K562 (cell line): ENCODE measurements around the gene TBC1D7. TPM values are rescaled to one million over a fixed set of nuclear protein-coding genes. Genes with fewer than 3 reads are reported as not detected.

Experiments used
- ADNP ChIP-seq: fragments of 200-800 bp; sonication (Bioruptor generic); IDR thresholded peaks from 2 replicates; pipeline ENCODE4 v1.6.1; 2016; ENCODE audit warnings: missing genetic modification characterization, missing compliant biosample characterization
- CCNT2 ChIP-seq: IDR thresholded peaks from 2 replicates; pipeline ENCODE4 v1.6.1; 2011; ENCODE audit warnings: borderline replicate concordance, low read depth, mild to moderate bottlenecking, moderate library complexity, mixed read lengths, low read length; ENCODE audit not compliant: insufficient read length; ENCODE audit errors: extremely low read depth
- ETV1 ChIP-seq: fragments of 450-650 bp; conservative IDR thresholded peaks from 2 replicates; pipeline ENCODE4 v1.6.1; 2016; ENCODE audit warnings: missing genetic modification characterization, control low read depth, low read depth, missing compliant biosample characterization
- NFYB ChIP-seq: IDR thresholded peaks from 2 replicates; pipeline ENCODE4 v1.6.1; 2011; ENCODE audit warnings: mild to moderate bottlenecking, moderate library complexity; ENCODE audit not compliant: insufficient read length; ENCODE audit errors: extremely low read depth
- PPARD ChIP-seq: fragments of 250-450 bp; sonication (Bioruptor Pico); IDR thresholded peaks from 2 replicates; pipeline ENCODE4 v1.8.0; 2022; ENCODE audit warnings: inconsistent platforms, mild to moderate bottlenecking, moderate library complexity
- SMAD4 ChIP-seq: fragments of 250-450 bp; sonication (Bioruptor Pico); conservative IDR thresholded peaks from 2 replicates; pipeline ENCODE4 v1.8.0; 2021; ENCODE audit warnings: inconsistent platforms, mild to moderate bottlenecking, moderate library complexity
- SMARCA4 ChIP-seq: fragments of 450-650 bp; IDR thresholded peaks from 2 replicates; pipeline ENCODE4 v1.6.1; 2016
- SPI1 ChIP-seq: IDR thresholded peaks from 2 replicates; pipeline ENCODE4 v1.6.1; 2011; ENCODE audit warnings: low read depth, low read length, control low read depth, borderline replicate concordance
- TBP ChIP-seq: optimal IDR thresholded peaks from 2 replicates; pipeline ENCODE3; 2011; ENCODE audit warnings: low read depth, low read length, improper control_type of control experiment
- ZKSCAN8 ChIP-seq: fragments of 200-800 bp; sonication (Bioruptor generic); IDR thresholded peaks from 2 replicates; pipeline ENCODE4 v1.6.1; 2016; ENCODE audit warnings: missing genetic modification characterization, missing compliant biosample characterization
- ZNF121 ChIP-seq: sonication (generic); formaldehyde crosslinking; conservative IDR thresholded peaks from 2 replicates; pipeline ENCODE4 v1.8.0; 2022; ENCODE audit warnings: missing genetic modification reagents
- polyA plus RNA-seq, 8 experiments: library from polyadenylated mRNA; depleted of rRNA in 4 of 8; stranded (reverse) in 5 of 8; unstranded in 3 of 8; fragments of >200 nt; fragmentation: Nextera tagmentation in 2 of 8; fragmentation: Illumina TruSeq in 1 of 8; extraction: Ambion mirVana in 2 of 8; extraction: Trizol in 1 of 8; gene quantifications; 2 replicates each; pipeline versions ENCODE4 v1.2.1 to v1.2.3, GENCODE V29; 2011 to 2014; ENCODE audit warnings: inconsistent platforms in 1 of 8, missing spikeins in 1 of 8
- total RNA-seq, 7 experiments: library from RNA; depleted of rRNA in 6 of 7; stranded (reverse); fragments of >200 nt in 6 of 7; fragmentation: Illumina TruSeq in 2 of 7; extraction: Trizol in 2 of 7; gene quantifications; 2 replicates each; pipeline versions ENCODE4 v1.2.1 to v1.2.3, GENCODE V29; 2011 to 2021; ENCODE audit warnings: low replicate concordance in 1 of 7
- TF ChIP-seq, protein P1 (sequence below): fragments of 450-650 bp; conservative IDR thresholded peaks from 2 replicates; pipeline ENCODE4 v1.6.1; 2016; ENCODE audit warnings: missing genetic modification characterization, low read depth, mild to moderate bottlenecking, control low read depth, missing compliant biosample characterization
- TF ChIP-seq, protein P2 (sequence below), 2 experiments: IDR thresholded peaks in 1 of 2; conservative IDR thresholded peaks in 1 of 2; 2 replicates each; pipeline ENCODE4 v1.6.1; 2016; ENCODE audit warnings: low read depth in 2 of 2, mild to moderate bottlenecking in 1 of 2, missing compliant biosample characterization in 1 of 2, missing genetic modification characterization in 1 of 2, moderate library complexity in 1 of 2

TBC1D7 gene
- total and polyA plus RNA-seq, 9 of the 15 experiments (the other 6 are each of a cell fraction or from before 2014, with no cell fraction given) = 49.4 to 107 (median 61.1) TPM

DNA sequence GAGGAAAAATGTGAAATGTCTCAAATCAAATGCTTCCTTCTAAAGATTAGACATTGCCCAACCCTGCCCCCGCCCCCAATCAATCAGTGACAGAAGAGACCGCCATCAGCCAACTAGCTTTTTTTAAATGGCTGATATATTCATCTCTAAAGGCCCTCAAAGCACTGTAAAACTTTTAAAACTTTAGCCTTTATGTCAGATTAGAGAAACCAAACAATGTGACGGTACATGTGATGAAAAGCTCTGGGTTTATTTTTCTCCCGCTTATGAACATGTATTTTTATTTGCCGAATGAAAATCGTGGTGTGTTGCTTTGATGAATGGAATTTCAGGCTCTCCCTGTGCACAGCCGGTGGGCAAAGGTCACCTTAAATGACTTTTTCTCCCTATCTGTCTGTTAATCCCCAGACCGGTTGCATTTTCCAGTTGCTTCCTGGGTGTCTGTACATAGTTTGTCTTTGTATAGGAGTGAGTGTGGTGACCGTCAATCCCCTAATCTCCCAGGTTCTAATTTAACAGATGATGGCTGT lies 38.5 kb downstream of the TBC1D7 start (continued):
- TF ChIP-seq, protein P1, sequence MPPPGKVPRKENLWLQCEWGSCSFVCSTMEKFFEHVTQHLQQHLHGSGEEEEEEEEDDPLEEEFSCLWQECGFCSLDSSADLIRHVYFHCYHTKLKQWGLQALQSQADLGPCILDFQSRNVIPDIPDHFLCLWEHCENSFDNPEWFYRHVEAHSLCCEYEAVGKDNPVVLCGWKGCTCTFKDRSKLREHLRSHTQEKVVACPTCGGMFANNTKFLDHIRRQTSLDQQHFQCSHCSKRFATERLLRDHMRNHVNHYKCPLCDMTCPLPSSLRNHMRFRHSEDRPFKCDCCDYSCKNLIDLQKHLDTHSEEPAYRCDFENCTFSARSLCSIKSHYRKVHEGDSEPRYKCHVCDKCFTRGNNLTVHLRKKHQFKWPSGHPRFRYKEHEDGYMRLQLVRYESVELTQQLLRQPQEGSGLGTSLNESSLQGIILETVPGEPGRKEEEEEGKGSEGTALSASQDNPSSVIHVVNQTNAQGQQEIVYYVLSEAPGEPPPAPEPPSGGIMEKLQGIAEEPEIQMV (tag) = no peak
- TF ChIP-seq CCNT2 (no peak), SPI1 (no peak), ZNF121 (CRISPR knock-in tag) (no peak), ZKSCAN8 (no peak), ADNP (0 out of 2 replicates have a peak, but pooled peaks have one; percentile 2), ETV1 (tag) (peak; percentile 17; the same call in 1 of the 2 replicates), SMARCA4 (no peak), PPARD (CRISPR knock-in tag) (no peak), SMAD4 (0 out of 2 replicates have a peak, but pooled peaks have one; percentile 48), TBP (no peak), NFYB (no peak)
- TF ChIP-seq, protein P2, sequence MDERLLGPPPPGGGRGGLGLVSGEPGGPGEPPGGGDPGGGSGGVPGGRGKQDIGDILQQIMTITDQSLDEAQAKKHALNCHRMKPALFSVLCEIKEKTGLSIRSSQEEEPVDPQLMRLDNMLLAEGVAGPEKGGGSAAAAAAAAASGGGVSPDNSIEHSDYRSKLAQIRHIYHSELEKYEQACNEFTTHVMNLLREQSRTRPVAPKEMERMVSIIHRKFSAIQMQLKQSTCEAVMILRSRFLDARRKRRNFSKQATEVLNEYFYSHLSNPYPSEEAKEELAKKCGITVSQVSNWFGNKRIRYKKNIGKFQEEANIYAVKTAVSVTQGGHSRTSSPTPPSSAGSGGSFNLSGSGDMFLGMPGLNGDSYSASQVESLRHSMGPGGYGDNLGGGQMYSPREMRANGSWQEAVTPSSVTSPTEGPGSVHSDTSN (CRISPR knock-in tag; IDR thresholded peaks at IDR 0.05; ENCODE audit: low read depth) = no peak
- TF ChIP-seq, protein P2 (tag; conservative IDR thresholded peaks at IDR 0.05; ENCODE audit: low read depth) = peak; percentile 66
